HCT116 (cell line): ENCODE measurements around the gene TNFSF12. TPM values are rescaled to one million over a fixed set of nuclear protein-coding genes. Genes with fewer than 3 reads are reported as not detected.
A peak's percentile ranks its signal among the peaks of the same experiment; 100 is the strongest.

ENCODE experiments used
- ATAC-seq: fragments of 200-7000 bp; cut with Tn5 transposase; 2 replicates; pipeline ENCODE4 v1.9.1; 2020; ENCODE audit warnings: mild to moderate bottlenecking, moderate library complexity
- BruUV-seq: library from RNA; stranded (reverse); fragments of 400-500 nt; replicated peaks from 2 replicates; lab custom pipeline; 2021; lab: Mats Ljungman, UMichigan
- CTCF ChIA-PET: fragments of 300-600 bp; sonication (Branson Sonifier 250); formaldehyde crosslinking; loops from one replicate; lab custom pipeline; 2021; ENCODE audit warnings: antibody characterized with exemption; lab: Charles Lee
- POLR2A ChIA-PET: fragments of 300-600, 350-600 bp; sonication (Branson Sonifier 250); formaldehyde crosslinking; loops from one replicate; lab custom pipeline; 2021; ENCODE audit warnings: antibody characterized with exemption; lab: Charles Lee
- RAD21 ChIA-PET, 2 experiments: fragments of 300-600 bp; sonication (Branson Sonifier 250); formaldehyde crosslinking; loops; one replicate each; lab custom pipeline; 2023; ENCODE audit warnings: low total read pairs in 2 of 2; ENCODE audit not compliant: uncharacterized antibody in 2 of 2, unreplicated experiment in 2 of 2, low non-redundant PET in 1 of 2; lab: Charles Lee
- DNase-seq: peaks from one replicate; pipeline ENCODE4 v3.0.0-alpha.2; 2010; ENCODE audit warnings: low read depth, low spot score
- H2AFZ ChIP-seq: fragments of 200-600 bp; shearing (Covaris generic), sonication (generic); 2 replicates; pipeline ENCODE4 v1.6.1; 2017; ENCODE audit warnings: low read depth, mixed run types, mixed read lengths, antibody characterized with exemption, low read length; ENCODE audit not compliant: poor library complexity, severe bottlenecking
- H3K27ac ChIP-seq: 2 replicates; pipeline ENCODE4 v1.5.1; 2012; ENCODE audit warnings: low read depth, low read length
- H3K27me3 ChIP-seq: fragments of 200-600 bp; sonication (generic); 2 replicates; pipeline ENCODE4 v1.6.1; 2016; ENCODE audit warnings: mixed run types, low read length, mixed read lengths; ENCODE audit not compliant: insufficient read depth
- H3K36me3 ChIP-seq, 2 experiments: fragments of 200-500 bp in 1 of 2; fragments of 200-600 bp in 1 of 2; sonication (Bioruptor generic) in 1 of 2; sonication (generic) in 1 of 2; 2 replicates each; pipeline versions ENCODE4 v1.5.1 to v1.6.1; 2014 to 2016; ENCODE audit warnings: low read length in 2 of 2, inconsistent platforms in 1 of 2, mixed read lengths in 1 of 2, mixed run types in 1 of 2; ENCODE audit not compliant: insufficient read depth in 2 of 2, control insufficient read depth in 1 of 2
- H3K4me1 ChIP-seq, 2 experiments: fragments of 200-600 bp in 1 of 2; sonication (generic) in 1 of 2; 2 replicates each; pipeline versions ENCODE4 v1.5.1 to v1.6.1; 2012 to 2017; ENCODE audit warnings: low read length in 2 of 2, inconsistent platforms in 1 of 2, mild to moderate bottlenecking in 1 of 2, mixed read lengths in 1 of 2, mixed run types in 1 of 2, moderate library complexity in 1 of 2; ENCODE audit not compliant: insufficient read depth in 2 of 2, control insufficient read depth in 1 of 2
- H3K4me2 ChIP-seq: fragments of 200-600 bp; sonication (generic); 2 replicates; pipeline ENCODE4 v1.6.1; 2017; ENCODE audit warnings: mixed run types, low read length, mixed read lengths
- H3K4me3 ChIP-seq, 2 experiments: fragments of 200-600 bp in 1 of 2; sonication (generic) in 1 of 2; replicated peaks in 1 of 2; 2 replicates each; pipeline ENCODE4 v1.5.1; 2011 to 2016; ENCODE audit warnings: low read length in 2 of 2, control low read depth in 1 of 2, low read depth in 1 of 2, mild to moderate bottlenecking in 1 of 2, mixed read lengths in 1 of 2, mixed run types in 1 of 2
- H3K79me2 ChIP-seq: fragments of 200-600 bp; sonication (generic); 2 replicates; pipeline ENCODE4 v1.6.1; 2017; ENCODE audit warnings: mild to moderate bottlenecking, mixed run types, low read length, moderate library complexity, mixed read lengths; ENCODE audit not compliant: insufficient read depth
- H3K9ac ChIP-seq: fragments of 200-600 bp; sonication (generic); 2 replicates; pipeline ENCODE4 v1.6.1; 2016; ENCODE audit warnings: low read length, mixed read lengths
- H3K9me2 ChIP-seq: fragments of 200-600 bp; sonication (generic), shearing (Covaris generic); 2 replicates; pipeline ENCODE4 v1.6.1; 2017; ENCODE audit warnings: mixed run types, mild to moderate bottlenecking, moderate library complexity; ENCODE audit not compliant: insufficient read depth
- H3K9me3 ChIP-seq, 2 experiments: fragments of 200-500 bp in 1 of 2; fragments of 200-600 bp in 1 of 2; sonication (Bioruptor generic) in 1 of 2; sonication (generic) in 1 of 2; 2 replicates each; pipeline ENCODE4 v1.6.1; 2014 to 2017; ENCODE audit warnings: low read length in 2 of 2, mixed read lengths in 2 of 2, inconsistent platforms in 1 of 2, low read depth in 1 of 2, mild to moderate bottlenecking in 1 of 2, mixed run types in 1 of 2, moderate library complexity in 1 of 2; ENCODE audit not compliant: control insufficient read depth in 1 of 2, insufficient read depth in 1 of 2
- H4K20me1 ChIP-seq: fragments of 200-600 bp; sonication (generic), shearing (Covaris generic); 2 replicates; pipeline ENCODE4 v1.6.1; 2017; ENCODE audit warnings: mixed run types, mild to moderate bottlenecking, moderate library complexity; ENCODE audit not compliant: insufficient read depth
- CBX3 ChIP-seq: IDR thresholded peaks from 2 replicates; pipeline ENCODE4 v1.6.1; 2012; ENCODE audit warnings: low read depth
- EZH2 ChIP-seq: fragments of 200-600 bp; sonication (generic); IDR thresholded peaks from 2 replicates; pipeline ENCODE4 v1.6.1; 2017; ENCODE audit warnings: antibody characterized with exemption, mixed run types
- EZH2phosphoT487 ChIP-seq: fragments of 200-600 bp; IDR thresholded peaks from 2 replicates; pipeline ENCODE4 v1.6.1; 2018; ENCODE audit warnings: antibody characterized with exemption, borderline replicate concordance
- FOSL1 ChIP-seq: IDR thresholded peaks from 2 replicates; pipeline ENCODE4 v1.6.1; 2012; ENCODE audit warnings: low read depth
- JUND ChIP-seq: IDR thresholded peaks from 2 replicates; pipeline ENCODE4 v1.6.1; 2012
- POLR2A ChIP-seq: IDR thresholded peaks from 2 replicates; pipeline ENCODE4 v1.7.0; 2011; ENCODE audit warnings: borderline replicate concordance; ENCODE audit not compliant: insufficient read depth, insufficient read length; ENCODE audit errors: extremely low read depth
- RAD21 ChIP-seq: IDR thresholded peaks from 2 replicates; pipeline ENCODE4 v1.6.1; 2012; ENCODE audit warnings: low read depth, mild to moderate bottlenecking
- SIN3A ChIP-seq: IDR thresholded peaks from 2 replicates; pipeline ENCODE4 v1.6.1; 2012; ENCODE audit warnings: low read depth
- SP1 ChIP-seq: IDR thresholded peaks from 2 replicates; pipeline ENCODE4 v1.6.1; 2012; ENCODE audit warnings: low read depth
- SRF ChIP-seq: IDR thresholded peaks from 2 replicates; pipeline ENCODE4 v1.6.1; 2012; ENCODE audit warnings: low read depth
- ZFX ChIP-seq: fragments of 450-650 bp; IDR thresholded peaks from 2 replicates; pipeline ENCODE4 v1.6.1; 2017
- ZNF274 ChIP-seq: fragments of 200-500 bp; sonication (Bioruptor generic); IDR thresholded peaks from 2 replicates; pipeline ENCODE4 v1.6.1; 2014; ENCODE audit warnings: mild to moderate bottlenecking, low read depth, low read length, inconsistent platforms
- intact Hi-C: fragments of 100-400 bp; cut with micrococcal nuclease; formaldehyde crosslinking; loops from 2 replicates; pipeline ENCODE4 v1.10.0; 2022
- total RNA-seq: library from RNA; stranded (reverse); gene quantifications from one replicate; pipeline ENCODE4 v1.2.1, GENCODE V29; 2021; ENCODE audit not compliant: unreplicated experiment
- TF ChIP-seq, protein P1 (sequence below): IDR thresholded peaks from 2 replicates; pipeline ENCODE4 v1.6.1; 2012
- TF ChIP-seq, protein P2 (sequence below): IDR thresholded peaks from 2 replicates; pipeline ENCODE4 v1.6.1; 2012; ENCODE audit warnings: low read depth
- TF ChIP-seq, protein P3 (sequence below): IDR thresholded peaks from 2 replicates; pipeline ENCODE4 v1.6.1; 2012
- TF ChIP-seq, protein P4 (sequence below), 3 experiments: fragments of 200-600 bp in 1 of 3; sonication (generic) in 1 of 3; IDR thresholded peaks in 2 of 3; conservative IDR thresholded peaks in 1 of 3; 2 replicates each; pipeline ENCODE4 v1.5.1; 2012 to 2017; ENCODE audit warnings: low read depth in 2 of 3, low read length in 2 of 3, antibody characterized with exemption in 1 of 3, borderline replicate concordance in 1 of 3, control low read depth in 1 of 3, mild to moderate bottlenecking in 1 of 3, mixed read lengths in 1 of 3, mixed run types in 1 of 3, moderate library complexity in 1 of 3; ENCODE audit not compliant: insufficient read depth in 1 of 3
- TF ChIP-seq, protein P5 (sequence below): IDR thresholded peaks from 2 replicates; pipeline ENCODE4 v1.6.1; 2011; ENCODE audit warnings: mild to moderate bottlenecking, low read length, moderate library complexity; ENCODE audit not compliant: insufficient replicate concordance; ENCODE audit errors: extremely low read depth

Gene TNFSF12
- total RNA-seq, 1 experiment from 2014 or later: 12.3 TPM

DNA sequence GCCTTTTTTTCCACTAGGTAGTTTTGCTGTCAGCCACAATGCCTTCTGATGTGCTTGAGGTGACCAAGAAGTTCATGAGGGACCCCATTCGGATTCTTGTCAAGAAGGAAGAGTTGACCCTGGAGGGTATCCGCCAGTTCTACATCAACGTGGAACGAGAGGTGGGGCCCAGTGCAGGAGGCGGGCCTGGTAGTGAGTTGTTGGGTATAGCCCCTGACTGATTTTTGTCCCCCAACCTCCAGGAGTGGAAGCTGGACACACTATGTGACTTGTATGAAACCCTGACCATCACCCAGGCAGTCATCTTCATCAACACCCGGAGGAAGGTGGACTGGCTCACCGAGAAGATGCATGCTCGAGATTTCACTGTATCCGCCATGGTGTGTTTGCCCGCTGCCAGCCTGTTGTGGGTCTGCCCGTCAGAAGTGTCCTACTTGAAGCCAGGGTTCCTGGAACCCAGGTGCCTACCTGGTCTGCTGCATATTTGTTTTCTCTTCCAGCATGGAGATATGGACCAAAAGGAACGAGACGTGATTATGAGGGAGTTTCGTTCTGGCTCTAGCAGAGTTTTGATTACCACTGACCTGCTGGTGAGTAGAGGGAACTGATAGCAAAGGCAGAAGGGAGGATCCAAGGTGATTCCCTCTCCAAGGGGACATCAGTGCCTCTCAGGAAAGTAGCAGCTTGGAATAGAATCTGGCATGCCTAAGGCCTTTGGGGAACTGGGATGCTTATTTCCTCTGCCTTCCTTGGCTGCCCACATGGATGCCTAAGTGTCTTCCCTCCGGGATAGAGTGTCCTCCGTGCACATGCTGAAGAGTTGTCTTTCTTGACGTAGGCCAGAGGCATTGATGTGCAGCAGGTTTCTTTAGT, 28.7 kb downstream of the TNFSF12 start:
- intact Hi-C loops: no loop called here
- Histone ChIP-seq H3K9me3 (no peaks in the 10 kb centered on the region), H3K9me2 (no peaks in the 10 kb centered on the region)
- no peak for DNase-seq
- TF ChIP-seq ZFX (no peak), POLR2A (no peak), JUND (no peak), EZH2 (no peak), SRF (no peak), SP1 (no peak), CBX3 (no peak), FOSL1 (no peak), ZNF274 (no peak), EZH2phosphoT487 (no peak), RAD21 (no peak), SIN3A (no peak)
- TF ChIP-seq, protein P1, sequence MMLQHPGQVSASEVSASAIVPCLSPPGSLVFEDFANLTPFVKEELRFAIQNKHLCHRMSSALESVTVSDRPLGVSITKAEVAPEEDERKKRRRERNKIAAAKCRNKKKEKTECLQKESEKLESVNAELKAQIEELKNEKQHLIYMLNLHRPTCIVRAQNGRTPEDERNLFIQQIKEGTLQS: no peak
- TF ChIP-seq, protein P2, sequence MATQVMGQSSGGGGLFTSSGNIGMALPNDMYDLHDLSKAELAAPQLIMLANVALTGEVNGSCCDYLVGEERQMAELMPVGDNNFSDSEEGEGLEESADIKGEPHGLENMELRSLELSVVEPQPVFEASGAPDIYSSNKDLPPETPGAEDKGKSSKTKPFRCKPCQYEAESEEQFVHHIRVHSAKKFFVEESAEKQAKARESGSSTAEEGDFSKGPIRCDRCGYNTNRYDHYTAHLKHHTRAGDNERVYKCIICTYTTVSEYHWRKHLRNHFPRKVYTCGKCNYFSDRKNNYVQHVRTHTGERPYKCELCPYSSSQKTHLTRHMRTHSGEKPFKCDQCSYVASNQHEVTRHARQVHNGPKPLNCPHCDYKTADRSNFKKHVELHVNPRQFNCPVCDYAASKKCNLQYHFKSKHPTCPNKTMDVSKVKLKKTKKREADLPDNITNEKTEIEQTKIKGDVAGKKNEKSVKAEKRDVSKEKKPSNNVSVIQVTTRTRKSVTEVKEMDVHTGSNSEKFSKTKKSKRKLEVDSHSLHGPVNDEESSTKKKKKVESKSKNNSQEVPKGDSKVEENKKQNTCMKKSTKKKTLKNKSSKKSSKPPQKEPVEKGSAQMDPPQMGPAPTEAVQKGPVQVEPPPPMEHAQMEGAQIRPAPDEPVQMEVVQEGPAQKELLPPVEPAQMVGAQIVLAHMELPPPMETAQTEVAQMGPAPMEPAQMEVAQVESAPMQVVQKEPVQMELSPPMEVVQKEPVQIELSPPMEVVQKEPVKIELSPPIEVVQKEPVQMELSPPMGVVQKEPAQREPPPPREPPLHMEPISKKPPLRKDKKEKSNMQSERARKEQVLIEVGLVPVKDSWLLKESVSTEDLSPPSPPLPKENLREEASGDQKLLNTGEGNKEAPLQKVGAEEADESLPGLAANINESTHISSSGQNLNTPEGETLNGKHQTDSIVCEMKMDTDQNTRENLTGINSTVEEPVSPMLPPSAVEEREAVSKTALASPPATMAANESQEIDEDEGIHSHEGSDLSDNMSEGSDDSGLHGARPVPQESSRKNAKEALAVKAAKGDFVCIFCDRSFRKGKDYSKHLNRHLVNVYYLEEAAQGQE: no peak
- TF ChIP-seq, protein P3, sequence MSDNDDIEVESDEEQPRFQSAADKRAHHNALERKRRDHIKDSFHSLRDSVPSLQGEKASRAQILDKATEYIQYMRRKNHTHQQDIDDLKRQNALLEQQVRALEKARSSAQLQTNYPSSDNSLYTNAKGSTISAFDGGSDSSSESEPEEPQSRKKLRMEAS: no peak
- TF ChIP-seq, protein P4, sequence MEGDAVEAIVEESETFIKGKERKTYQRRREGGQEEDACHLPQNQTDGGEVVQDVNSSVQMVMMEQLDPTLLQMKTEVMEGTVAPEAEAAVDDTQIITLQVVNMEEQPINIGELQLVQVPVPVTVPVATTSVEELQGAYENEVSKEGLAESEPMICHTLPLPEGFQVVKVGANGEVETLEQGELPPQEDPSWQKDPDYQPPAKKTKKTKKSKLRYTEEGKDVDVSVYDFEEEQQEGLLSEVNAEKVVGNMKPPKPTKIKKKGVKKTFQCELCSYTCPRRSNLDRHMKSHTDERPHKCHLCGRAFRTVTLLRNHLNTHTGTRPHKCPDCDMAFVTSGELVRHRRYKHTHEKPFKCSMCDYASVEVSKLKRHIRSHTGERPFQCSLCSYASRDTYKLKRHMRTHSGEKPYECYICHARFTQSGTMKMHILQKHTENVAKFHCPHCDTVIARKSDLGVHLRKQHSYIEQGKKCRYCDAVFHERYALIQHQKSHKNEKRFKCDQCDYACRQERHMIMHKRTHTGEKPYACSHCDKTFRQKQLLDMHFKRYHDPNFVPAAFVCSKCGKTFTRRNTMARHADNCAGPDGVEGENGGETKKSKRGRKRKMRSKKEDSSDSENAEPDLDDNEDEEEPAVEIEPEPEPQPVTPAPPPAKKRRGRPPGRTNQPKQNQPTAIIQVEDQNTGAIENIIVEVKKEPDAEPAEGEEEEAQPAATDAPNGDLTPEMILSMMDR (IDR thresholded peaks at IDR 0.05 in 2 of 3, conservative IDR thresholded peaks at IDR 0.05 in 1 of 3; ENCODE audit: borderline replicate concordance in 1 of 3, insufficient read depth in 1 of 3, low read depth in 2 of 3, low read length in 2 of 3): no peak
- TF ChIP-seq, protein P5, sequence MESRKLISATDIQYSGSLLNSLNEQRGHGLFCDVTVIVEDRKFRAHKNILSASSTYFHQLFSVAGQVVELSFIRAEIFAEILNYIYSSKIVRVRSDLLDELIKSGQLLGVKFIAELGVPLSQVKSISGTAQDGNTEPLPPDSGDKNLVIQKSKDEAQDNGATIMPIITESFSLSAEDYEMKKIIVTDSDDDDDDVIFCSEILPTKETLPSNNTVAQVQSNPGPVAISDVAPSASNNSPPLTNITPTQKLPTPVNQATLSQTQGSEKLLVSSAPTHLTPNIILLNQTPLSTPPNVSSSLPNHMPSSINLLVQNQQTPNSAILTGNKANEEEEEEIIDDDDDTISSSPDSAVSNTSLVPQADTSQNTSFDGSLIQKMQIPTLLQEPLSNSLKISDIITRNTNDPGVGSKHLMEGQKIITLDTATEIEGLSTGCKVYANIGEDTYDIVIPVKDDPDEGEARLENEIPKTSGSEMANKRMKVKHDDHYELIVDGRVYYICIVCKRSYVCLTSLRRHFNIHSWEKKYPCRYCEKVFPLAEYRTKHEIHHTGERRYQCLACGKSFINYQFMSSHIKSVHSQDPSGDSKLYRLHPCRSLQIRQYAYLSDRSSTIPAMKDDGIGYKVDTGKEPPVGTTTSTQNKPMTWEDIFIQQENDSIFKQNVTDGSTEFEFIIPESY: no peak
- TF ChIP-seq, all 23 proteins: peak for 0
- ChIA-PET CTCF (interaction anchor here (0.6 kb wide), 1 partner anchor 110 kb away, joined by 3 read pairs; the partner anchor contains the start of gene TP53), POLR2A (no interaction called here), RAD21 (no interaction called here)
- Histone ChIP-seq H3K4me1 (peaks cover 6 to 70% of the 10 kb centered on the region in 2 experiments; a peak in 3 of 4 replicates), H2AFZ (no peak overlapping the region), H3K27me3 (no peaks in the 10 kb centered on the region), H3K4me3 (no peak overlapping the region), H3K9ac (no peak overlapping the region; the same call in 1 of the 2 replicates), H3K79me2 (peaks cover 73% of the 10 kb centered on the region), H4K20me1 (peaks cover 35% of the 10 kb centered on the region; the same call in 1 of the 2 replicates), H3K36me3 (peaks cover 33 to 61% of the 10 kb centered on the region in 2 experiments), H3K27ac (no peak overlapping the region), H3K4me2 (0 out of 2 replicates have a peak overlapping the region, but pooled peaks have one; percentile 2)
- ATAC-seq: no peak
- BruUV-seq: no TSS peak
